HG03159 (cell line): Measurements from ENCODE around the gene GAA.

ENCODE experiments used
- ATAC-seq: cut with Tn5 transposase; IDR thresholded peaks from one replicate; pipeline ENCODE4 v1.9.1; 2021; ENCODE audit warnings: mild to moderate bottlenecking, moderate library complexity; ENCODE audit not compliant: unreplicated experiment

Gene GAA

GRCh38 chr17:80115159-80115558 lies 13.8 kb downstream of the GAA start:
- no peak for ATAC-seq

GRCh38 chr17:80116276-80116920 lies 15.0 kb downstream of the GAA start:
- no peak for ATAC-seq

- ATAC-seq: no peak
These were observed 15.6 kb downstream of the GAA start for GRCh38 chr17:80116921-80117380.

- ATAC-seq: no peak
These were observed 16.4 kb downstream of the GAA start for GRCh38 chr17:80117491-80118401.

- ATAC-seq: no peak
These were observed 17.4 kb downstream of the GAA start for GRCh38 chr17:80118601-80119270.

GRCh38 chr17:80119271-80119791 lies 17.9 kb downstream of the GAA start:
- no peak for ATAC-seq

GRCh38 chr17:80119839-80120238 lies 18.5 kb downstream of the GAA start:
- ATAC-seq: no peak

GRCh38 chr17:80122026-80122575 lies 20.7 kb downstream of the GAA start:
- no peak for ATAC-seq

GRCh38 chr17:80122926-80123505 lies 21.6 kb downstream of the GAA start:
- ATAC-seq: no peak

- ATAC-seq: no peak
These were observed 22.4 kb downstream of the GAA start for GRCh38 chr17:80123791-80124190.

GRCh38 chr17:80124351-80124981 lies 23.1 kb downstream of the GAA start:
- no peak for ATAC-seq

GRCh38 chr17:80125656-80126448 lies 24.5 kb downstream of the GAA start:
- no peak for ATAC-seq

- no peak for ATAC-seq
These were observed 25.0 kb downstream of the GAA start for GRCh38 chr17:80126449-80126715.

GRCh38 chr17:80129006-80129565 lies 27.7 kb downstream of the GAA start:
- no peak for ATAC-seq

GRCh38 chr17:80130992-80131391 lies 29.6 kb downstream of the GAA start:
- no peak for ATAC-seq

- no peak for ATAC-seq
These were observed 31.7 kb downstream of the GAA start for GRCh38 chr17:80132906-80133625.

GRCh38 chr17:80133626-80133970 lies 32.2 kb downstream of the GAA start:
- ATAC-seq: no peak

GRCh38 chr17:80137131-80137530 lies 35.8 kb downstream of the GAA start:
- no peak for ATAC-seq
